Activated naive CD8-positive, alpha-beta T cell treated with anti-CD3 and anti-CD28 coated beads, Interleukin-2, amount 10 ng/mL, durations not matched to agents 7 days and 5 days (primary cell): ENCODE data around the gene MRPL38. TPM values are rescaled to one million over a fixed set of nuclear protein-coding genes. Genes with fewer than 3 reads are reported as not detected.

ENCODE experiments used
- total RNA-seq, 2 experiments: library from RNA; stranded (reverse); gene quantifications; one replicate each; pipeline ENCODE4 v1.2.3, GENCODE V29; 2021

The MRPL38 gene
- total RNA-seq, 2 experiments from 2014 or later, result 111 to 119 TPM

Other genes starting within 250 kb of the MRPL38 start
- gene RECQL5, start 237.7 kb downstream of the MRPL38 start, total RNA-seq, result 10 to 100 TPM; 49.8 to 50.8 TPM
- gene SAP30BP, start 237.5 kb downstream of the MRPL38 start, total RNA-seq, result 100 to 1,000 TPM; 112 to 113 TPM
- gene ITGB4, start 183.4 kb downstream of the MRPL38 start, total RNA-seq, result 1 to 10 TPM; 1.0 to 1.4 TPM
- 10 to 100 TPM; 50.4 to 53.0 TPM for gene GALK1, start 139.7 kb downstream of the MRPL38 start, total RNA-seq
- gene UNK, start 120.1 kb downstream of the MRPL38 start, total RNA-seq, result 10 to 100 TPM; 37.4 to 39.8 TPM
- 100 to 1,000 TPM; 221 to 222 TPM for gene UNC13D, start 60.5 kb downstream of the MRPL38 start, total RNA-seq
- gene WBP2, start 49.5 kb downstream of the MRPL38 start, total RNA-seq, result 100 to 1,000 TPM; 107 TPM
- gene TRIM47, start 26.3 kb downstream of the MRPL38 start, total RNA-seq, result 10 to 100 TPM; 23.2 to 27.9 TPM
- gene TRIM65, start 7.9 kb downstream of the MRPL38 start, total RNA-seq, result 10 to 100 TPM; 35.3 to 36.3 TPM
- gene FBF1, start 36.2 kb upstream of the MRPL38 start, total RNA-seq, result 10 to 100 TPM; 28.5 to 36.0 TPM
- 10 to 100 TPM; 28.3 to 30.2 TPM for gene ACOX1, start 74.3 kb upstream of the MRPL38 start, total RNA-seq
- 10 to 100 TPM; 15.9 to 17.1 TPM for gene TEN1, start 74.4 kb upstream of the MRPL38 start, total RNA-seq
- 1 to 10 TPM; 7.5 to 8.2 TPM for gene CDK3, start 96.0 kb upstream of the MRPL38 start, total RNA-seq
- gene EVPL, start 122.4 kb upstream of the MRPL38 start, total RNA-seq, result under 1 TPM; 0.78 to 0.85 TPM
- 10 to 100 TPM; 81.6 to 83.0 TPM for gene SRP68, start 167.6 kb upstream of the MRPL38 start, total RNA-seq
- not detected for gene GALR2, start 169.9 kb upstream of the MRPL38 start, total RNA-seq
- not detected for gene ZACN, start 174.3 kb upstream of the MRPL38 start, total RNA-seq
- 100 to 1,000 TPM; 163 to 164 TPM for gene EXOC7, start 198.9 kb upstream of the MRPL38 start, total RNA-seq
- 1 to 10 TPM; 5.4 to 5.8 TPM for gene FOXJ1, start 236.4 kb upstream of the MRPL38 start, total RNA-seq